ENCODE results near the gene TMEM233. TPM values are rescaled to one million over a fixed set of nuclear protein-coding genes. Genes with fewer than 3 reads are reported as not detected.

TMEM233 gene
- total RNA-seq, 5 donors from 2014 or later (not counting 1 experiment from before 2014, with no cell fraction given), result not detected

GRCh38 chr12:119679081-119679480 is 85.5 kb downstream of the TMEM233 start:
- H3K4me3 Mint-ChIP-seq, result no peak overlapping the region
- H3K27me3 Mint-ChIP-seq, result no peaks in the 10 kb centered on the region
- ChIA-PET CTCF (no interaction called here), POLR2A (no interaction called here)
- ATAC-seq (replicated peaks in 1 of 4) (no peak), DNase-seq (no peak)
- 93% methylated on average over 3 of the region's 5 CpGs for WGBS (ENCODE audit: insufficient coverage)
- Histone ChIP-seq H3K9me3 (no peaks in the 10 kb centered on the region), H3K27ac (ENCODE audit: low read length) (no peak overlapping the region), H3K4me1 (ENCODE audit: control insufficient read depth in 1 of 2, extremely low read depth in 1 of 2, insufficient read depth in 2 of 2, low read length in 2 of 2) (no peaks in the 10 kb centered on the region), H3K4me3 (ENCODE audit: control insufficient read depth in 1 of 2, extremely low read depth in 1 of 2, low read length in 1 of 2) (no peak overlapping the region), H3K36me3 (ENCODE audit: control insufficient read depth in 2 of 2, extremely low read depth in 1 of 2, insufficient read depth in 1 of 2, low read length in 1 of 2) (peaks cover 32 to 75% of the 10 kb centered on the region in 2 donors), H3K27me3 (replicated peaks in 1 of 2; ENCODE audit: control insufficient read depth in 2 of 2, extremely low read depth in 1 of 2, insufficient read depth in 2 of 2, low read length in 1 of 2) (no peaks in the 10 kb centered on the region)
- peaks cover 0 to 15% (median 10%) of the 10 kb centered on the region in 3 donors for H3K4me1 Mint-ChIP-seq
- H3K9me3 Mint-ChIP-seq, result no peaks in the 10 kb centered on the region
- H3K36me3 Mint-ChIP-seq, result peaks cover 64% of the 10 kb centered on the region
- H3K27ac Mint-ChIP-seq, result no peak overlapping the region

DNA sequence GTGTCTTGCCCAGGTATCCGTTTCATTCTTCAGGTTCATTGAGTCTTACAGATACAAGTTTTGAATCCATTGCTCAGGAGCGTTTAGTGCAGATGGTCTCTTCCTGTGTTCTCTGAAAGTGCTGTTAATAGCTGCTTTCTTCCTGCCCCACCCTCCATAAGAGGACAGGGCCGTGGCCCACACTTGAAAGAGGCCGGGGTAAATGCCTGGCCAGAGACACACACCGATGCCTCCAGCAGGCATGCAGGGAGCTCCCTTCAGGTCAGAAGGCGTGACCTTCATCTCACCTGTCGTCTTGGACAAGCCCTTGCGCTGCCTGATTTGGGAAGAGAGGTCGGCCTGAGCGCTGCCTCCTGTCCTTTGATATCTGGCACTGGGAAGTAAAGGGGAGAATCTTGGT is 85.9 kb downstream of the TMEM233 start:
- ChIA-PET POLR2A (no interaction called here), CTCF (no interaction called here)
- Histone ChIP-seq H3K4me1 (ENCODE audit: control insufficient read depth in 1 of 2, extremely low read depth in 1 of 2, insufficient read depth in 2 of 2, low read length in 2 of 2) (no peaks in the 10 kb centered on the region), H3K27me3 (replicated peaks in 1 of 2; ENCODE audit: control insufficient read depth in 2 of 2, extremely low read depth in 1 of 2, insufficient read depth in 2 of 2, low read length in 1 of 2) (no peaks in the 10 kb centered on the region), H3K9me3 (no peaks in the 10 kb centered on the region), H3K4me3 (ENCODE audit: control insufficient read depth in 1 of 2, extremely low read depth in 1 of 2, low read length in 1 of 2) (no peak overlapping the region), H3K36me3 (ENCODE audit: control insufficient read depth in 2 of 2, extremely low read depth in 1 of 2, insufficient read depth in 1 of 2, low read length in 1 of 2) (peaks cover 30 to 70% of the 10 kb centered on the region in 2 donors), H3K27ac (ENCODE audit: low read length) (no peak overlapping the region)
- Mint-ChIP-seq H3K27ac (no peak overlapping the region), H3K4me3 (no peak overlapping the region), H3K36me3 (peaks cover 61% of the 10 kb centered on the region), H3K9me3 (no peaks in the 10 kb centered on the region), H3K27me3 (no peaks in the 10 kb centered on the region), H3K4me1 (peaks cover 0 to 12% (median 10%) of the 10 kb centered on the region in 3 donors)
- WGBS (ENCODE audit: insufficient coverage), result 91% methylated on average over 9 of the region's 10 CpGs
- DNase-seq, result no peak
- ATAC-seq (replicated peaks in 1 of 4), result no peak

- Mint-ChIP-seq H3K4me1 (peaks cover 0 to 12% (median 10%) of the 10 kb centered on the region in 3 donors), H3K4me3 (no peak overlapping the region), H3K27me3 (no peaks in the 10 kb centered on the region), H3K9me3 (no peaks in the 10 kb centered on the region), H3K36me3 (peaks cover 49% of the 10 kb centered on the region), H3K27ac (no peak overlapping the region)
- no peaks in the 10 kb centered on the region for H3K27me3 ChIP-seq (replicated peaks in 1 of 2; ENCODE audit: control insufficient read depth in 2 of 2, extremely low read depth in 1 of 2, insufficient read depth in 2 of 2, low read length in 1 of 2)
- H3K36me3 ChIP-seq (ENCODE audit: control insufficient read depth in 2 of 2, extremely low read depth in 1 of 2, insufficient read depth in 1 of 2, low read length in 1 of 2), result peaks cover 19 to 54% of the 10 kb centered on the region in 2 donors
- POLR2A ChIA-PET, result no interaction called here
- H3K4me1 ChIP-seq (ENCODE audit: control insufficient read depth in 1 of 2, extremely low read depth in 1 of 2, insufficient read depth in 2 of 2, low read length in 2 of 2), result no peaks in the 10 kb centered on the region
- 93% methylated on average over 5 of the region's 8 CpGs for WGBS (ENCODE audit: insufficient coverage)
- H3K4me3 ChIP-seq (ENCODE audit: control insufficient read depth in 1 of 2, extremely low read depth in 1 of 2, low read length in 1 of 2), result no peak overlapping the region
- H3K9me3 ChIP-seq, result no peaks in the 10 kb centered on the region
- CTCF ChIA-PET, result interaction anchor here in 1 of 2 donors (1.1 kb wide), 1 partner anchor 30 kb away, joined by 3 read pairs; no protein-coding TSS in a partner anchor
- DNase-seq, result no peak
- no peak overlapping the region for H3K27ac ChIP-seq (ENCODE audit: low read length)
- no peak for ATAC-seq (replicated peaks in 1 of 4)
Measured at GRCh38 chr12:119681111-119681510, 87.5 kb downstream of the TMEM233 start.

DNA sequence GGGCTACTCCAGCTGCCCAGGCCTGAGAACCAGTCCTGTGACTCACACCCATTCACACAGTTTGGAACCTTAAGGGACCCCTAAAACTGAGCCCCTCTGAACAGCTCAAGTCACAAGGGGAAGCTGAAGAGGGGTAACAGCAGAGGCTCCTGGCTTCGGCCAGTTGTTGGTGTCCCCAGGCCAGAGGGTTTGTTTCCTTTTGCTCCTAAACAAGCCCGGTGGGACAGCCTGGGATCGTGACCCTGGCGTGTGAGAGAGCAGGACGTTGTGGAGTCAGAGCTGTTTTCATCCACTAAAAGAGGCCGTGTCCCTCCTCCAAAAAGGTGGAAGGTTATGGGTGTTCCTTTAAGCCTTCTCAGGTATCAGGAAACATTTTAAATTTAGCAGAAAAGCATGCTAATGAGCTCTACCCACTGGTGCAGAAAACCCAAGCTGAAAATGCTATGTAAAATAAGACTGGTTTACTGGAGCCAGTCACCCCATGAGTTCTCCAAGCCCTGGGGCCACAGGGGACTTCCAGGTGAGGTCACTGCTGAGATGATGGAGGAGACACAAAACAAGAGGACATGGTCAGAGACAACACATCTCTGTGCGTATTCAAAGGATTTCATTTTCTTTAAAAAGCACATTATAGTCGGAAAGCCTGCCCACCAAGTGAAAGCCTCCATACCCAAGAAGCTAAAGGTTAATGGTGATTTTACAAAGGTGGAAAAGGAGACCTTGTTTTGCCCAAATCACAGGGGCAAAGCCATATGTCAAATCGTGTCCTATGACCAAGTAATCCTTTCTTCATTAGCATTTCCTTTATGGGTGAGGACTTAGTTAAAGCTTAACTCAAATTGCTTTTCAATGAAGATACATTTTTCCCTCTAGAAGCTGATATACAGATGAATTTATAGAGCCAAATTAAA is 88.4 kb downstream of the TMEM233 start:
- 93% methylated on average over 3 of the region's 9 CpGs for WGBS (ENCODE audit: insufficient coverage)
- H3K9me3 ChIP-seq, result no peaks in the 10 kb centered on the region
- ChIA-PET CTCF (no interaction called here), POLR2A (interaction anchor here in 1 of 2 donors (0.7 kb wide), 1 partner anchor 111 kb away, joined by 4 read pairs; no protein-coding TSS in a partner anchor)
- ATAC-seq (replicated peaks in 1 of 4), result no peak
- H3K36me3 ChIP-seq (ENCODE audit: control insufficient read depth in 2 of 2, extremely low read depth in 1 of 2, insufficient read depth in 1 of 2, low read length in 1 of 2), result peaks cover 13 to 46% of the 10 kb centered on the region in 2 donors
- DNase-seq, result no peak
- H3K4me1 ChIP-seq (ENCODE audit: control insufficient read depth in 1 of 2, extremely low read depth in 1 of 2, insufficient read depth in 2 of 2, low read length in 2 of 2), result no peaks in the 10 kb centered on the region
- Mint-ChIP-seq H3K27ac (peak overlapping the region; percentile 77 to 81), H3K9me3 (no peaks in the 10 kb centered on the region), H3K27me3 (no peaks in the 10 kb centered on the region), H3K4me3 (no peak overlapping the region), H3K4me1 (peaks cover 0 to 12% (median 10%) of the 10 kb centered on the region in 3 donors), H3K36me3 (peaks cover 40% of the 10 kb centered on the region)
- H3K27me3 ChIP-seq (replicated peaks in 1 of 2; ENCODE audit: control insufficient read depth in 2 of 2, extremely low read depth in 1 of 2, insufficient read depth in 2 of 2, low read length in 1 of 2), result no peaks in the 10 kb centered on the region
- peak overlapping the region; percentile 25 for H3K27ac ChIP-seq (ENCODE audit: low read length)
- no peak overlapping the region for H3K4me3 ChIP-seq (ENCODE audit: control insufficient read depth in 1 of 2, extremely low read depth in 1 of 2, low read length in 1 of 2)

- ATAC-seq (replicated peaks in 1 of 4), result no peak
- no peak overlapping the region for H3K4me3 ChIP-seq (ENCODE audit: control insufficient read depth in 1 of 2, extremely low read depth in 1 of 2, low read length in 1 of 2)
- H3K36me3 Mint-ChIP-seq, result peaks cover 36% of the 10 kb centered on the region
- peak overlapping the region; percentile 25 for H3K27ac ChIP-seq (ENCODE audit: low read length)
- POLR2A ChIA-PET, result no interaction called here
- H3K4me1 ChIP-seq (ENCODE audit: control insufficient read depth in 1 of 2, extremely low read depth in 1 of 2, insufficient read depth in 2 of 2, low read length in 2 of 2), result no peaks in the 10 kb centered on the region
- H3K27me3 Mint-ChIP-seq, result no peaks in the 10 kb centered on the region
- H3K9me3 ChIP-seq, result no peaks in the 10 kb centered on the region
- no peak for DNase-seq
- 40% methylated on average over 2 of the region's 3 CpGs for WGBS (ENCODE audit: insufficient coverage)
- H3K9me3 Mint-ChIP-seq, result no peaks in the 10 kb centered on the region
- no peaks in the 10 kb centered on the region for H3K27me3 ChIP-seq (replicated peaks in 1 of 2; ENCODE audit: control insufficient read depth in 2 of 2, extremely low read depth in 1 of 2, insufficient read depth in 2 of 2, low read length in 1 of 2)
- peaks cover 7 to 39% of the 10 kb centered on the region in 2 donors for H3K36me3 ChIP-seq (ENCODE audit: control insufficient read depth in 2 of 2, extremely low read depth in 1 of 2, insufficient read depth in 1 of 2, low read length in 1 of 2)
- H3K4me1 Mint-ChIP-seq, result peaks cover 0 to 12% (median 10%) of the 10 kb centered on the region in 3 donors
- H3K4me3 Mint-ChIP-seq, result no peak overlapping the region
- H3K27ac Mint-ChIP-seq, result peak overlapping the region; percentile 32 to 81
- CTCF ChIA-PET, result no interaction called here
Measured at GRCh38 chr12:119682639-119683252, 89.2 kb downstream of the TMEM233 start.

DNA sequence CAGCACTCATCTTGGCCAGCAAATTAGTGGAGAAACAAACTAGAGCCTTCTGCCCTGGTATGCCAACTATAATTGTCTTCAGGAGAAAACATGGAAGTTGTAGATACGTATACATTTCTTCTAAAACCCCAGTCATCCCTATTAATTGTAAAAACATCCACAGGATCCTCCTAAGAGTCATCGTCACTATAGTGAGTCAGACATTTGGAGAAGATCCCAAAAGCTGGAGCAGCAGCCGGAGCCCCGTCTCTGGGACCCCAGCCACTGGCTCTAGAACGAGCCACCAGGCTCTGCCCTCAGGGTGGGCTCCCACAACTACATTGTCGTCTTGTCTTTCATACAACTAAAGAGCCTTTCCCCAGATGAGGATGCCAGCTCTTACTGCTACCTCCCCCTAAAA is 89.8 kb downstream of the TMEM233 start:
- Mint-ChIP-seq H3K27me3 (no peaks in the 10 kb centered on the region), H3K9me3 (no peaks in the 10 kb centered on the region), H3K36me3 (peaks cover 30% of the 10 kb centered on the region), H3K4me3 (no peak overlapping the region), H3K27ac (no peak overlapping the region), H3K4me1 (peaks cover 0 to 12% (median 10%) of the 10 kb centered on the region in 3 donors)
- ChIA-PET POLR2A (no interaction called here), CTCF (no interaction called here)
- DNase-seq (no peak), ATAC-seq (replicated peaks in 1 of 4) (no peak)
- no peaks in the 10 kb centered on the region for H3K9me3 ChIP-seq
- no peaks in the 10 kb centered on the region for H3K27me3 ChIP-seq (replicated peaks in 1 of 2; ENCODE audit: control insufficient read depth in 2 of 2, extremely low read depth in 1 of 2, insufficient read depth in 2 of 2, low read length in 1 of 2)
- H3K4me3 ChIP-seq (ENCODE audit: control insufficient read depth in 1 of 2, extremely low read depth in 1 of 2, low read length in 1 of 2), result no peak overlapping the region
- H3K4me1 ChIP-seq (ENCODE audit: control insufficient read depth in 1 of 2, extremely low read depth in 1 of 2, insufficient read depth in 2 of 2, low read length in 2 of 2), result no peaks in the 10 kb centered on the region
- WGBS (ENCODE audit: insufficient coverage), result 98% methylated on average over 5 of the region's 6 CpGs
- peaks cover 7 to 32% of the 10 kb centered on the region in 2 donors for H3K36me3 ChIP-seq (ENCODE audit: control insufficient read depth in 2 of 2, extremely low read depth in 1 of 2, insufficient read depth in 1 of 2, low read length in 1 of 2)
- H3K27ac ChIP-seq (ENCODE audit: low read length), result no peak overlapping the region
